ENCODE results near the gene STMN3.
A peak's percentile ranks its signal among the peaks of the same experiment; 100 is the strongest.
"Not testable (repeated sequence)": the region's sequence is repeated elsewhere in the genome, so short reads cannot be mapped to it uniquely, and the experiment has no call there.

Gene STMN3

GRCh38 chr20:63635431-63636141, 17.6 kb downstream of the STMN3 start:
- no peak for DNase-seq (ENCODE audit: low spot score)

GRCh38 chr20:63633732-63634131, 19.5 kb downstream of the STMN3 start:
- no peak for DNase-seq (ENCODE audit: low spot score)

GRCh38 chr20:63631426-63631825, 21.8 kb downstream of the STMN3 start:
- DNase-seq (ENCODE audit: low spot score), result not testable (repeated sequence)

- not testable (repeated sequence) for DNase-seq (ENCODE audit: low spot score)
Measured at GRCh38 chr20:63630956-63631355, 22.3 kb downstream of the STMN3 start.

- DNase-seq (ENCODE audit: low spot score), result peak; percentile 61
Measured at GRCh38 chr20:63628246-63628975, 24.8 kb downstream of the STMN3 start.

- DNase-seq (ENCODE audit: low spot score), result no peak
Measured at GRCh38 chr20:63627751-63628245, 25.4 kb downstream of the STMN3 start.

- DNase-seq (ENCODE audit: low spot score), result peak; percentile 96
Measured at GRCh38 chr20:63627129-63627750, 26.0 kb downstream of the STMN3 start.

- DNase-seq (ENCODE audit: low spot score), result peak; percentile 73
Measured at GRCh38 chr20:63626424-63627128, 26.6 kb downstream of the STMN3 start, which contains the start of gene GMEB2. Gene GMEB2, minus strand, starts transcription at chr20:63627101. Its CDS starts 7,704 bp downstream, at chr20:63619397.

- DNase-seq (ENCODE audit: low spot score), result peak; percentile 28
Measured at GRCh38 chr20:63625771-63626423, 27.3 kb downstream of the STMN3 start.

GRCh38 chr20:63624486-63624885, 28.7 kb downstream of the STMN3 start:
- no peak for DNase-seq (ENCODE audit: low spot score)

- no peak for DNase-seq (ENCODE audit: low spot score)
Measured at GRCh38 chr20:63622732-63623131, 30.5 kb downstream of the STMN3 start.

- no peak for DNase-seq (ENCODE audit: low spot score)
Measured at GRCh38 chr20:63622096-63622495, 31.1 kb downstream of the STMN3 start.

- DNase-seq (ENCODE audit: low spot score), result no peak
Measured at GRCh38 chr20:63620991-63621390, 32.2 kb downstream of the STMN3 start.

- no peak for DNase-seq (ENCODE audit: low spot score)
Measured at GRCh38 chr20:63619505-63619904, 33.7 kb downstream of the STMN3 start.

- DNase-seq (ENCODE audit: low spot score), result no peak
Measured at GRCh38 chr20:63619086-63619485, 34.1 kb downstream of the STMN3 start.

GRCh38 chr20:63618291-63618980, 34.8 kb downstream of the STMN3 start:
- no peak for DNase-seq (ENCODE audit: low spot score)

GRCh38 chr20:63617876-63618265, 35.4 kb downstream of the STMN3 start:
- no peak for DNase-seq (ENCODE audit: low spot score)

- no peak for DNase-seq (ENCODE audit: low spot score)
Measured at GRCh38 chr20:63617092-63617875, 35.9 kb downstream of the STMN3 start.

- not testable (repeated sequence) for DNase-seq (ENCODE audit: low spot score)
Measured at GRCh38 chr20:63613863-63614594, 39.2 kb downstream of the STMN3 start.

All from hematopoietic multipotent progenitor cell treated with erythropoietin and hydrocortisone succinate and interleukin-3 and kit ligand, for 15 days (in vitro differentiated cells).